Astrocyte of the cerebellum (primary cell): Measurements from ENCODE around the gene VAT1L.

Source experiments
- DNase-seq: peaks from one replicate; pipeline ENCODE4 v3.0.0-alpha.2; 2011; ENCODE audit warnings: low read depth
- H3K4me3 ChIP-seq: 2 replicates; pipeline ENCODE4 v1.5.1; 2011; ENCODE audit warnings: mild to moderate bottlenecking, low read depth, low read length, moderate library complexity
- CTCF ChIP-seq: IDR thresholded peaks from 2 replicates; pipeline ENCODE4 v1.5.1; 2012; ENCODE audit warnings: low read length, low read depth, moderate library complexity, mild to moderate bottlenecking; ENCODE audit errors: missing control alignments
- in situ Hi-C: cut with HindIII; loops from 2 replicates; pipeline ENCODE4 v1.10.0; 2017; ENCODE audit warnings: low sequenced_read_pairs

VAT1L gene

DNA sequence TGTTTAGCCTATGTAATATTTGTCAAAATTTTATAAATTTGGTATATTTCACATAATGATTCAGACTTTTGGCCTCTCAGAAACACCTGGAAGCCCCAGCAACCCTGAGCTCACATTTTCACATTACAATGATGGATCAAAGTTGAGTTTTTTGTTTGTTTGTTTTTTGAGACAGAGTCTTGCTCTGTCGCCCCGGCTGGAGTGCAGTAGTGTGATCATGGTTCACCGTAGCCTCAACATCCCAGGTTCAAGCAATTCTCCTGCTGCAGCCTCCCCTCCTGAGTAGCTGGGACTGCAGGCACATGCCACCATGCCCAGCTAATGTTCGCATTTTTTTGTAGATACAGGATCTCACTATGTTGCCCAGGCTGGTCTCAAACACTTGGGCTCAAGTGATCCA is 10.6 kb upstream of the VAT1L start:
- in situ Hi-C loops, result no loop called here

DNA sequence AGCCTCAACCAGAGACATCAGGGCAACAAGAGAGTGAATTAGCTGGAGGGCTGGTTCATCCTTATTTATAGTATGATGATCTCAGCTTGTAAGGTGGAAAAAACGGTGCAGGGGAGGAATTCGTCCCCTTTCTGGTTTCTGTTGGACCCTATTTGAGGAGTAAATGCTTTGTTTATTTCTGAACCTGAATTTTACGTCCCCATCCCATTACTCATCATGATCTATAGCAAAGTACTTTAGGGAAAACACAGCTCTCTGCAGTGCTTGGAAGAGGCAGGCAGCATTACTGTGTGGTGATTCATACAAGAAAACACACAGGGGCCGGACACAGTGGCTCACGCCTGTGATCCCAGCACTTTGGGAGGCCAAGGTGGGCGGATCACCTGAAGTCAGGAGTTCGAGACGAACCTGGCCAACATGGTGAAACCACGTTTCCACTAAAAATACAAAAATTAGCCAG is 8.0 kb upstream of the VAT1L start:
- in situ Hi-C loops, result no loop called here
- no peak for TF ChIP-seq CTCF
- H3K4me3 ChIP-seq, result no peak overlapping the region
- peak; percentile 89 for DNase-seq

More for the DNA sequence above, 10.6 kb upstream of the VAT1L start:
- no peak for DNase-seq
- no peak overlapping the region for H3K4me3 ChIP-seq
- TF ChIP-seq CTCF, result no peak

DNA sequence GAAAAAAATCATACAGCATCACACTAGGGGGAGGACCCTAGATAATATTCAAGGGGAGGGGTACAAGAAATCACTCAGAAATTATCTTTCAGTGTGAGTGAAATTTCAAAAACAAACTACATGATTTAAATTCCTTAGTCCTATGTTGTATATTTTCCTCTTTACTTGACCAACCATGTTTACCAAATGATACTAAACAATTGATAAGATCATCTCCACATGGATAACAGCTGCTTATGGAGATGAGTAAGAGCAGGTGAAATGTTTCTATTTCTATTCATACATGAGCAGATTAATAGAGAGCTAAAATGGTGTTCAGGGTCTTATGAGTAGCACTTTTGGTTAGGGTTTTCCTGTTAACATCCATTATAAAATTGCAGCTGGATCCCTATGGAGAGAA is 7.3 kb upstream of the VAT1L start:
- TF ChIP-seq CTCF, result no peak
- in situ Hi-C loops, result no loop called here
- H3K4me3 ChIP-seq, result no peak overlapping the region
- DNase-seq, result no peak

GRCh38 chr16:77782694-77783093 is 5.7 kb upstream of the VAT1L start:
- no peak overlapping the region for H3K4me3 ChIP-seq
- no peak for DNase-seq
- in situ Hi-C loops, result no loop called here
- peak; percentile 33 for TF ChIP-seq CTCF

- in situ Hi-C loops, result no loop called here
- DNase-seq, result no peak
- no peak for TF ChIP-seq CTCF
Observed at GRCh38 chr16:77784441-77785372, 3.7 kb upstream of the VAT1L start.

DNA sequence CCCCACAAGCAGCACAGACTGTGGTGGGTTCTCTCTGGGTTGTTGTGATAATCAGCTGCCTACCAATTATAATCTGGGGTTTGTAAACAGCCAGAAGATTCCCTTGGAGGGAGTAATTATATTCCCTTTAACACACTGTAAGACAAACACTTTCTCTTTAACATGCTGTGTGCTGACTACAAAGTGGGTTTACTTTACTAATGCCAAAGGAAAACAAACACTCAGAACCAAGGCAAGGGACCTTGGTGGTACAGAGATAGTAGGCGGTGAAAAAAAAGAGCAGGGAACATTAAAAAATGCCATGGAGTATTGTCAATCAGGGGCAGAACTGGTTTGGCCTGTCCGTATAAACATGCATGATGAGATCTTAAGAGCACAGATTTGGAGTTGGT is 3.0 kb upstream of the VAT1L start:
- no peak for TF ChIP-seq CTCF
- DNase-seq, result no peak
- in situ Hi-C loops, result no loop called here
- no peak overlapping the region for H3K4me3 ChIP-seq

More at GRCh38 chr16:77784441-77785372, 3.7 kb upstream of the VAT1L start:
- no peak overlapping the region for H3K4me3 ChIP-seq
